H1 (cell line): ENCODE results near the gene PLA2G4D. TPM values are rescaled to one million over a fixed set of nuclear protein-coding genes. Genes with fewer than 3 reads are reported as not detected.

Experiments used
- CTCF ChIA-PET: fragments of 300-600 bp; sonication (Branson Sonifier 250); formaldehyde crosslinking; loops from one replicate; lab custom pipeline; 2021; ENCODE audit not compliant: partially characterized antibody; lab: Charles Lee
- POLR2A ChIA-PET: fragments of 300-600 bp; sonication (Branson Sonifier 250); formaldehyde crosslinking; loops from one replicate; lab custom pipeline; 2021; ENCODE audit warnings: inconsistent platforms; ENCODE audit not compliant: partially characterized antibody; lab: Charles Lee
- DNase-seq, 2 experiments: peaks; one replicate each; pipeline versions ENCODE4 v3.0.0 to v3.0.0-alpha.2; 2010 to 2022; ENCODE audit warnings: low spot score in 2 of 2, low read depth in 1 of 2, mixed read lengths in 1 of 2
- FAIRE-seq: peaks from 2 replicates; lab custom pipeline; 2011; peaks lifted over from hg19 to GRCh38; lab: Jason Lieb, UNC
- H2AFZ ChIP-seq: 2 replicates; pipeline ENCODE4 v1.8.1; 2012; ENCODE audit warnings: low read length, inconsistent platforms
- H2AK5ac ChIP-seq: 2 replicates; pipeline ENCODE4 v1.6.1; 2013; ENCODE audit warnings: low read depth, low read length
- H2BK120ac ChIP-seq: replicated peaks from 2 replicates; pipeline ENCODE3; 2013; ENCODE audit warnings: low read depth, low read length, inconsistent platforms
- H2BK12ac ChIP-seq: 2 replicates; pipeline ENCODE4 v1.6.1; 2013; ENCODE audit warnings: low read depth, low read length
- H2BK15ac ChIP-seq: 2 replicates; pipeline ENCODE4 v1.6.1; 2013; ENCODE audit warnings: low read length
- H2BK20ac ChIP-seq: 2 replicates; pipeline ENCODE4 v1.6.1; 2013; ENCODE audit warnings: low read length
- H2BK5ac ChIP-seq: 2 replicates; pipeline ENCODE4 v1.6.1; 2013; ENCODE audit warnings: low read depth, low read length
- H3K14ac ChIP-seq: 2 replicates; pipeline ENCODE4 v1.6.1; 2013; ENCODE audit warnings: inconsistent platforms; ENCODE audit not compliant: insufficient read length
- H3K18ac ChIP-seq: 2 replicates; pipeline ENCODE4 v1.6.1; 2013; ENCODE audit warnings: low read length; ENCODE audit errors: extremely low read depth
- H3K23ac ChIP-seq: 2 replicates; pipeline ENCODE4 v1.6.1; 2013; ENCODE audit warnings: inconsistent platforms; ENCODE audit not compliant: insufficient read length
- H3K23me2 ChIP-seq: 2 replicates; pipeline ENCODE4 v1.6.1; 2013; ENCODE audit warnings: low read depth, low read length
- H3K27ac ChIP-seq: 2 replicates; pipeline ENCODE4 v1.6.1; 2011; ENCODE audit warnings: low read depth, low read length, inconsistent platforms
- H3K27me3 ChIP-seq, 4 experiments: replicated peaks in 1 of 4; 1 replicate in 1 of 4; 2 replicates in 3 of 4; pipeline versions ENCODE4 v1.6.1 to v1.8.1; 2011 to 2013; ENCODE audit warnings: low read length in 3 of 4, mild to moderate bottlenecking in 3 of 4, inconsistent platforms in 2 of 4, mixed read lengths in 2 of 4, moderate library complexity in 1 of 4; ENCODE audit not compliant: control insufficient read depth in 3 of 4, insufficient read depth in 3 of 4; ENCODE audit errors: extremely low read depth in 1 of 4
- H3K36me3 ChIP-seq, 4 experiments: 2 replicates each; pipeline versions ENCODE4 v1.6.1 to v1.8.1; 2011 to 2013; ENCODE audit warnings: mild to moderate bottlenecking in 4 of 4, low read length in 3 of 4, moderate library complexity in 2 of 4, control low read depth in 1 of 4, inconsistent platforms in 1 of 4; ENCODE audit not compliant: insufficient read depth in 4 of 4, control insufficient read depth in 2 of 4
- H3K4ac ChIP-seq: replicated peaks from 2 replicates; pipeline ENCODE3; 2013; ENCODE audit warnings: low read length, low read depth, mixed read lengths, inconsistent platforms; ENCODE audit not compliant: insufficient read length
- H3K4me1 ChIP-seq, 4 experiments: replicated peaks in 1 of 4; 1 replicate in 1 of 4; 2 replicates in 3 of 4; pipeline versions ENCODE4 v1.6.1 to v1.8.1; 2011 to 2013; ENCODE audit warnings: low read length in 3 of 4, inconsistent platforms in 2 of 4, mixed read lengths in 1 of 4; ENCODE audit not compliant: insufficient read depth in 4 of 4, control insufficient read depth in 3 of 4
- H3K4me2 ChIP-seq, 2 experiments: 2 replicates each; pipeline versions ENCODE4 v1.6.1 to v1.8.1; 2011 to 2013; ENCODE audit warnings: low read depth in 2 of 2, low read length in 2 of 2, control low read depth in 1 of 2, inconsistent platforms in 1 of 2, mild to moderate bottlenecking in 1 of 2; ENCODE audit not compliant: insufficient read depth in 1 of 2
- H3K4me3 ChIP-seq, 4 experiments: fragments of 200-600, 300-600 bp in 1 of 4; sonication (generic), shearing (Covaris generic), sonication (Bioruptor Twin) in 1 of 4; 2 replicates each; pipeline versions ENCODE4 v1.5.1 to v1.8.1; 2011 to 2016; ENCODE audit warnings: low read length in 4 of 4, low read depth in 3 of 4, control low read depth in 2 of 4, inconsistent platforms in 2 of 4, mild to moderate bottlenecking in 2 of 4, mixed read lengths in 1 of 4, moderate library complexity in 1 of 4; ENCODE audit not compliant: insufficient read depth in 2 of 4; ENCODE audit errors: extremely low read depth in 1 of 4
- H3K56ac ChIP-seq: replicated peaks from 2 replicates; pipeline ENCODE3; 2013; ENCODE audit warnings: low read depth, mild to moderate bottlenecking, mixed read lengths, low read length, inconsistent platforms; ENCODE audit not compliant: insufficient read length
- H3K79me1 ChIP-seq: 2 replicates; pipeline ENCODE4 v1.6.1; 2013; ENCODE audit warnings: low read depth, low read length, control low read depth
- H3K79me2 ChIP-seq, 2 experiments: 2 replicates each; pipeline versions ENCODE4 v1.6.1 to v1.8.1; 2012 to 2013; ENCODE audit warnings: low read length in 2 of 2, mild to moderate bottlenecking in 2 of 2, inconsistent platforms in 1 of 2; ENCODE audit not compliant: insufficient read depth in 2 of 2, control insufficient read depth in 1 of 2
- H3K9ac ChIP-seq, 4 experiments: replicated peaks in 1 of 4; 1 replicate in 1 of 4; 2 replicates in 3 of 4; pipeline versions ENCODE4 v1.6.1 to v1.8.1; 2011 to 2013; ENCODE audit warnings: low read depth in 3 of 4, low read length in 3 of 4, control low read depth in 2 of 4, mild to moderate bottlenecking in 2 of 4, moderate library complexity in 2 of 4, inconsistent platforms in 1 of 4; ENCODE audit errors: extremely low read depth in 1 of 4
- H3K9me3 ChIP-seq, 2 experiments: 2 replicates each; pipeline versions ENCODE4 v1.6.1 to v1.8.1; 2012 to 2013; ENCODE audit warnings: mild to moderate bottlenecking in 2 of 2, moderate library complexity in 2 of 2, control low read depth in 1 of 2, inconsistent platforms in 1 of 2, low read depth in 1 of 2, low read length in 1 of 2, mixed read lengths in 1 of 2; ENCODE audit not compliant: insufficient read depth in 2 of 2
- H4K20me1 ChIP-seq, 2 experiments: replicated peaks in 1 of 2; 2 replicates each; pipeline versions ENCODE3 to v1.8.1; 2011 to 2013; ENCODE audit warnings: inconsistent platforms in 2 of 2, low read length in 2 of 2, mild to moderate bottlenecking in 1 of 2; ENCODE audit not compliant: insufficient read depth in 2 of 2, control insufficient read depth in 1 of 2
- H4K5ac ChIP-seq: 2 replicates; pipeline ENCODE4 v1.6.1; 2013; ENCODE audit warnings: low read length, low read depth, mixed read lengths, inconsistent platforms; ENCODE audit not compliant: insufficient read length
- H4K8ac ChIP-seq: 2 replicates; pipeline ENCODE4 v1.8.0; 2013; ENCODE audit warnings: mild to moderate bottlenecking, moderate library complexity, low read length, inconsistent platforms; ENCODE audit not compliant: insufficient read depth; ENCODE audit errors: extremely low read depth
- H4K91ac ChIP-seq: replicated peaks from 2 replicates; pipeline ENCODE3; 2013; ENCODE audit warnings: low read length, mixed read lengths, inconsistent platforms; ENCODE audit not compliant: insufficient read length
- ATF3 ChIP-seq: IDR thresholded peaks from 2 replicates; pipeline ENCODE4 v1.6.1; 2011; ENCODE audit warnings: low read depth, mild to moderate bottlenecking, low read length; ENCODE audit not compliant: insufficient read depth
- BCL11A ChIP-seq, 2 experiments: IDR thresholded peaks; one replicate each; pipeline ENCODE4 v1.6.1; 2011; ENCODE audit warnings: low read depth in 2 of 2, low read length in 2 of 2, mild to moderate bottlenecking in 2 of 2
- POU5F1 ChIP-seq: IDR thresholded peaks from 2 replicates; pipeline ENCODE4 v1.6.1; 2011; ENCODE audit warnings: low read depth, mild to moderate bottlenecking, low read length, moderate library complexity
- TBP ChIP-seq: IDR thresholded peaks from 2 replicates; pipeline ENCODE4 v1.6.1; 2011; ENCODE audit warnings: low read depth, low read length, improper control_type of control experiment
- WGBS, 2 experiments: shearing (Covaris generic) in 1 of 2; methylation state at CpG; one replicate each; pipeline versions ENCODE4 v1.1.6 to v1.1.7; 2013 to 2015; ENCODE audit warnings: low lambda C conversion rate in 2 of 2, mixed read lengths in 2 of 2, inconsistent platforms in 1 of 2, low coverage in 1 of 2, missing lambda C conversion rate in 1 of 2; ENCODE audit not compliant: insufficient replicate concordance in 2 of 2, insufficient coverage in 1 of 2, insufficient read length in 1 of 2; ENCODE audit errors: extremely low coverage in 1 of 2, missing lambda C conversion rate in 1 of 2; 5-methylcytosine and 5-hydroxymethylcytosine counted together
- polyA plus RNA-seq, 7 experiments: library from polyadenylated mRNA; depleted of rRNA in 3 of 7; stranded (reverse) in 5 of 7; unstranded in 2 of 7; fragments of >200 nt in 5 of 7; fragments of 200-250 nt in 2 of 7; gene quantifications; 1 replicate in 5 of 7; 2 replicates in 1 of 7; 4 replicates in 1 of 7; pipeline versions ENCODE4 v1.2.1 to v1.2.3, GENCODE V29; 2011 to 2013; ENCODE audit warnings: missing spikeins in 2 of 7, mixed read lengths in 2 of 7
- total RNA-seq: library from RNA; stranded (reverse); fragmentation: NEBNext Ultra II Directional; extraction: Animal tissue kit (Norgen Biotek cat#: 25700); gene quantifications from 2 replicates; pipeline ENCODE4 v1.2.1, GENCODE V29; 2021

Gene PLA2G4D
- total and polyA plus RNA-seq, 2 of the 8 experiments (the other 6 are each of a cell fraction or from before 2014, with no cell fraction given), result 0.07 to 0.18 TPM

- H2AFZ ChIP-seq, result no peak overlapping the region
- no peak overlapping the region for H3K4ac ChIP-seq
- no peak overlapping the region for H2BK5ac ChIP-seq
- H3K56ac ChIP-seq, result no peak overlapping the region
- H2AK5ac ChIP-seq, result no peak overlapping the region
- 95% methylated on average over 5 of the region's 5 CpGs; no CpG with 5 or more reads in 1 of the 2 experiments for WGBS, 2 experiments
- H3K27me3 ChIP-seq, result no peaks in the 10 kb centered on the region
- H3K23ac ChIP-seq, result no peak overlapping the region
- no peak overlapping the region for H3K9ac ChIP-seq
- H3K4me3 ChIP-seq, result no peak overlapping the region
- ChIA-PET POLR2A (interaction anchor here (0.6 kb wide), 1 partner anchor 16 kb away, joined by 3 read pairs; no protein-coding TSS in a partner anchor), CTCF (interaction anchor here (0.6 to 4.6 kb wide), 6 partner anchors 13 to 324 kb away, joined by 3 to 27 read pairs (median 5); no protein-coding TSS in a partner anchor)
- H2BK15ac ChIP-seq, result no peak overlapping the region
- H2BK20ac ChIP-seq, result no peak overlapping the region
- no peaks in the 10 kb centered on the region for H3K23me2 ChIP-seq
- H3K4me2 ChIP-seq, result no peak overlapping the region
- TF ChIP-seq ATF3 (no peak), POU5F1 (no peak), TBP (no peak), BCL11A (IDR thresholded peaks at IDR 0.05; ENCODE audit: low read depth in 2 of 2, low read length in 2 of 2) (no peak)
- H4K8ac ChIP-seq, result no peak overlapping the region
- no peaks in the 10 kb centered on the region for H4K20me1 ChIP-seq
- no peak overlapping the region for H2BK120ac ChIP-seq
- H2BK12ac ChIP-seq, result no peak overlapping the region
- no peak overlapping the region for H4K5ac ChIP-seq
- no peak overlapping the region for H4K91ac ChIP-seq
- H3K79me1 ChIP-seq, result no peaks in the 10 kb centered on the region
- no peaks in the 10 kb centered on the region for H3K79me2 ChIP-seq
- DNase-seq (no peak), FAIRE-seq (no peak)
- no peak overlapping the region for H3K27ac ChIP-seq
- no peaks in the 10 kb centered on the region for H3K36me3 ChIP-seq
- no peaks in the 10 kb centered on the region for H3K9me3 ChIP-seq
- H3K4me1 ChIP-seq, result no peaks in the 10 kb centered on the region
- no peak overlapping the region for H3K18ac ChIP-seq
- H3K14ac ChIP-seq, result no peak overlapping the region
These were observed 11.9 kb upstream of the PLA2G4D start for GRCh38 chr15:42106288-42106687.
